ENCODE results near the gene DISP3. TPM values are rescaled to one million over a fixed set of nuclear protein-coding genes. Genes with fewer than 3 reads are reported as not detected.

DISP3 gene
- total RNA-seq, 1 donor from 2014 or later, result 0.34 TPM

GRCh38 chr1:11515368-11516300 is 36.7 kb downstream of the DISP3 start:
- DNase-seq (ENCODE audit: low spot score), result no peak

GRCh38 chr1:11516961-11517635 is 38.1 kb downstream of the DISP3 start:
- DNase-seq (ENCODE audit: low spot score), result no peak

- no peak for DNase-seq (ENCODE audit: low spot score)
Observed at GRCh38 chr1:11518016-11518701, 39.2 kb downstream of the DISP3 start.

GRCh38 chr1:11518791-11519628 is 40.1 kb downstream of the DISP3 start:
- no peak for DNase-seq (ENCODE audit: low spot score)

- DNase-seq (ENCODE audit: low spot score), result no peak
Observed at GRCh38 chr1:11519629-11520031, 40.7 kb downstream of the DISP3 start.

GRCh38 chr1:11520531-11521233 is 41.7 kb downstream of the DISP3 start:
- DNase-seq (ENCODE audit: low spot score), result no peak

GRCh38 chr1:11521582-11522399 is 42.8 kb downstream of the DISP3 start:
- no peak for DNase-seq (ENCODE audit: low spot score)

- DNase-seq (ENCODE audit: low spot score), result no peak
Observed at GRCh38 chr1:11522400-11523235, 43.7 kb downstream of the DISP3 start.

- no peak for DNase-seq (ENCODE audit: low spot score)
Observed at GRCh38 chr1:11523261-11523660, 44.3 kb downstream of the DISP3 start.

- DNase-seq (ENCODE audit: low spot score), result no peak
Observed at GRCh38 chr1:11523746-11524464, 45.0 kb downstream of the DISP3 start.

- DNase-seq (ENCODE audit: low spot score), result peak; percentile 27
Observed at GRCh38 chr1:11524465-11525150, 45.7 kb downstream of the DISP3 start.

GRCh38 chr1:11525151-11525505 is 46.2 kb downstream of the DISP3 start:
- DNase-seq (ENCODE audit: low spot score), result peak; percentile 26

GRCh38 chr1:11525516-11525915 is 46.6 kb downstream of the DISP3 start:
- DNase-seq (ENCODE audit: low spot score), result no peak

- DNase-seq (ENCODE audit: low spot score), result peak; percentile 34
Observed at GRCh38 chr1:11526071-11526895, 47.3 kb downstream of the DISP3 start.

- DNase-seq (ENCODE audit: low spot score), result peak; percentile 36
Observed at GRCh38 chr1:11527541-11528452, 48.8 kb downstream of the DISP3 start.
